ENCODE results near the gene FAM131B.

Gene FAM131B

DNA sequence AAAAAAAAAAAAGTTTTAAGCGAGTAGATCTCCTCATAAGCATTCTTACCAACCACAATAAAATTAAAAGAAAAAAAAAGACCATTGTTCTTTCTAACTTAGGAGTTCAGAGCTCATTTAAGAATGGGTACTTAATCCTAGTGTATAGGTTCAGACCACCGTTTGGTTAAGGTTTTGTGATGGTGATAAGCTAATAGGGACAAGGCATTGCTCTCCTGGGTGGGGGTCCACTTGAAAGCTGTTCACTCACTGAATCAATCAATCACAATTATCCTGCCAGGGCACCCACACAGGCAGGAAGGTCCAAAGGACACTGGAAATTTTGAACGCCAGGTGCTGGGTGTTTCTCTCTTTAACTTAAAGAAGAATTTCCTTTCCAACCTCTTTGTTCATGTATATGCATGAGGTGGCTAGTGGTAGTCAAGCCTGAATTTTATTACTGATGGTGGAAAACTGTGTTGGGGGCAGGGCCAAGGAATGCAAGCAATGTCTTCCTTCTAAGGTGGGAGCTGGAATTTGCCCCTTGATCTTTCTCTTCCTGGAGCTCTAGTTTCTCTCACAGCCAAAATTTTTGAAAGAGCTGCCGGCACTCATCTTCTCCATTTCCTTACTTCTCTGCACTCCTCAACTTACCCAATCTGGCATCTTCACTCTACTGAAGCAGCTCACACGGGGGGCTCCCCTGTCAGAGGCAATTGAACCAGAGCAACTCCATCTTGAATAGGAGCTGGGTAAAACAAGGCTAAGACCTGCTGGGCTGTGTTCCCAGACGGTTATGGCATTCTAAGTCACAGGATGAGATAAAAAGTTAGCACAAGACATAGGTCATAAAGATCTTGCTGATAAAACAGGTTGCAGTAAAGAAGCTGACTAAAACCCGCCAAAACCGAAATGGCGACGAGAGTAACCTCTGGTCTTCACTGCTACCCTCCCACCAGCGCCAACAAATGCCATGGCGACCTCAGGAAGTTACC is 7.5 kb upstream of the FAM131B start:
- DNase-seq (ENCODE audit: insufficient read length, low spot score) (no peak), FAIRE-seq (no peak)
- TF ChIP-seq, protein P1, sequence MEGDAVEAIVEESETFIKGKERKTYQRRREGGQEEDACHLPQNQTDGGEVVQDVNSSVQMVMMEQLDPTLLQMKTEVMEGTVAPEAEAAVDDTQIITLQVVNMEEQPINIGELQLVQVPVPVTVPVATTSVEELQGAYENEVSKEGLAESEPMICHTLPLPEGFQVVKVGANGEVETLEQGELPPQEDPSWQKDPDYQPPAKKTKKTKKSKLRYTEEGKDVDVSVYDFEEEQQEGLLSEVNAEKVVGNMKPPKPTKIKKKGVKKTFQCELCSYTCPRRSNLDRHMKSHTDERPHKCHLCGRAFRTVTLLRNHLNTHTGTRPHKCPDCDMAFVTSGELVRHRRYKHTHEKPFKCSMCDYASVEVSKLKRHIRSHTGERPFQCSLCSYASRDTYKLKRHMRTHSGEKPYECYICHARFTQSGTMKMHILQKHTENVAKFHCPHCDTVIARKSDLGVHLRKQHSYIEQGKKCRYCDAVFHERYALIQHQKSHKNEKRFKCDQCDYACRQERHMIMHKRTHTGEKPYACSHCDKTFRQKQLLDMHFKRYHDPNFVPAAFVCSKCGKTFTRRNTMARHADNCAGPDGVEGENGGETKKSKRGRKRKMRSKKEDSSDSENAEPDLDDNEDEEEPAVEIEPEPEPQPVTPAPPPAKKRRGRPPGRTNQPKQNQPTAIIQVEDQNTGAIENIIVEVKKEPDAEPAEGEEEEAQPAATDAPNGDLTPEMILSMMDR (IDR thresholded peaks at IDR 0.05; ENCODE audit: insufficient read depth, missing control alignments), result no peak

DNA sequence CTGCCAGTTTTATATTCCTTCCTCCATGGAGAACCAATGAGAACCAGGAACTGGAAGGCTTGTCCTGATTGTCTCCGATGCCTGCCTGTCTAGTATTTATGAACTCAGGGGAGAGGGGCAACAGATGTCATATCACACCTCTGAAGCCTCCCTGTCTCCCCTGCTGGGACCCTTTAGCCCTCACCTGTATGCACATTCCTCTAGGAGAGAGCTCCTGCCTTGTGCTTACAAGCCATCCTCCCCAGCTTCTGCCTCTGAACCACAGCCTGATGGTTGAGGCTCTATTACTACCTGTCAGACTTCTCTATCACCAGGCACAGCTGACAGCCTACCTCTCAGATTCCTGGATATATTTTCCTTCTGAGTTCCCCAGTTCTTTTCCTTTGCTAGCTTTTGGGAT is 5.9 kb upstream of the FAM131B start:
- DNase-seq (ENCODE audit: insufficient read length, low spot score), result no peak
- FAIRE-seq, result no peak
- TF ChIP-seq, protein P1 (IDR thresholded peaks at IDR 0.05; ENCODE audit: insufficient read depth, missing control alignments), result no peak

DNA sequence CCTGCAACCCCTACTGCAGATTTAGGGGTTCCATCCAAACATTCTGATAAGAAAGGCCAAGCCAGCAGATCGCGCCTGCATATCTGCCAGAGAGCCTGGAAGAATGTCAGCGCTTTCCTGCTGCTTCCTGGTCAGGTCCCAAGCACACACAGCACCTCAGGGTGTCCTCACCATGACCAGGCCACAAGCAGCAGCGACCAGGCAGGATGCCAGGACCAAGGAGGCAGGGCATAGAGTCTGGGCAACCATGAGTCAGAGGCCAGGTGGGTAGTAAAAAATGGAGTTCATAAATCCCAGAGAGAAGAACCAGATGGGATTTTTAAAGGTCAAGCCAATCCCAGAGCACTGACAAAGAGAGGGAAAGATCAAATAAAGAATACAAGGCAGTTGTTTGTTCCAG is 5.5 kb upstream of the FAM131B start:
- FAIRE-seq (no peak), DNase-seq (ENCODE audit: insufficient read length, low spot score) (no peak)
- TF ChIP-seq, protein P1 (IDR thresholded peaks at IDR 0.05; ENCODE audit: insufficient read depth, missing control alignments), result no peak

DNA sequence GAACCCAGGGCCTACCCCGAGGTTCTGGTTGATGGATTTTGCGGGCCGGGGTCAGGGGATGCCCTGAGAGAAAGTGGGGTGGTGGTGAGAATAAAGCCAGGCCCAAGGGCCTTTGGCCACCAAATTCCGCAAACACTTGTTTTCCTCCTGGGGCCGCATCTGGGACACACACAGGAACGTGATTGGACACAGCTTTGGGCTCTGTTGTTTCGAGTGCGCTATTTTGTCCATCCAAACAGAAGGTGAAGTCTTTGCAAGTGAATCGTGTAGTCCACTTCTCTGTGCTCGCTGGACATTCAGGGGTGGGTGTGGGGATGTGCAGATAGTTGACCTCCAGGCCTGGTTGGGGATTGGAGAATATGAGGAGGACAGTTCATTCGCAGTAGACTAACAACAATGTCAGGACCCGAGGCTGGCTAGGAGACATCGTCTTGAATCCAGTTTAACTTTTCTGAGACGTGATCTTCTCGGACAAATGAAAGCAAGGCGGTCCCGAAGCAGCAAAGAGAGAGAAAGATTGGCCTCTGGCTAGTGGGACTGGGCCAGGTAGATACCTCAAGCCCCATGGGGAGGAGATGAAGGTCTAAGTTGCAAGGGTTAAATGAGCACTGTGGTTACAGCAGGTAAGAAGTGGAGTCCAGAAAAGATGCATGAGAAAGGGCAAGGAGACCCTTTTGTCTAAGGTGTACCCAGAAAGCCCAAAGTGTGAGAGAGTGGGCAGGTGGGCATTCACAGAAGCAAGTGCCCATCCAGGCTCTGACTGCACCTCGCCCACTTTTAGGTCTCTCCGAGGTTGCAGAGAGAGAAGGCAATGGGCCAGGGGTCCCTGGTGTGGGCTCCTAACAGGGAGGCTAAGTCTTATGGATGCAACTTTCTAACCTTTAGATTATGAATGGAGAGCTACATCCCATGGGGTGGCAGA is 764 bp upstream of the FAM131B start:
- FAIRE-seq, result no peak
- TF ChIP-seq, protein P1 (IDR thresholded peaks at IDR 0.05; ENCODE audit: insufficient read depth, missing control alignments), result no peak

DNA sequence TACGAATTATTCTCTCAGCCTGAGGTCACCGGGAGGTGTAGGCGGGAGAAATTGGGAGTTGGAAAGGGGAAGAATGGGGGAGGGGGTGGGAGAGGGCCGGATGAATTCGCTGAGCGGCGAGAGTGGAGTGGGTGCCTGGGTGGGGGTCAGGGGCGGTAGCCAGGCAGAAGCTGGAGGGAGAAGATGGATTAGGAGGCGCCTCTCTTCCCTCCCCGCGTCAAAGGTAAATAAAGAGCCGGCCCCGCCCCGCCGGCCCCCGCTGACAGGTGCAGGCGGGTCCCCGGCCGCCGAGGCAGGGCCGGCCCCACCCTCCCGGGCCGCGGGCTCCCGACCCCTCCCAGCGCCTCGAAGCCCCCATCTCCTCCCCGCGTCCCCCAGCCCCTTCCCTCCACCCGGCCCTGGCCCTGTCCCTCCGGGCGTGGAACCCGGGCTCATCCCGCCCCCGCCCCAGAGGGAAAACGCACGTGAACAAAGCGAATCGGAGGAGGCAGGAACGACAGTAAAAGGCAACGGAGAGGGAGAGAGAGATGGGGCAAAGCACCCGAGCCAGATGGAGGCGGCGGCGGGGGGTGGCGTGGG is 872 bp downstream of the FAM131B start:
- TF ChIP-seq, protein P1 (IDR thresholded peaks at IDR 0.05; ENCODE audit: insufficient read depth, missing control alignments), result no peak
- DNase-seq (ENCODE audit: insufficient read length, low spot score) (no peak), FAIRE-seq (no peak)

More for the DNA sequence above, 764 bp upstream of the FAM131B start:
- DNase-seq (ENCODE audit: insufficient read length, low spot score), result no peak

DNA sequence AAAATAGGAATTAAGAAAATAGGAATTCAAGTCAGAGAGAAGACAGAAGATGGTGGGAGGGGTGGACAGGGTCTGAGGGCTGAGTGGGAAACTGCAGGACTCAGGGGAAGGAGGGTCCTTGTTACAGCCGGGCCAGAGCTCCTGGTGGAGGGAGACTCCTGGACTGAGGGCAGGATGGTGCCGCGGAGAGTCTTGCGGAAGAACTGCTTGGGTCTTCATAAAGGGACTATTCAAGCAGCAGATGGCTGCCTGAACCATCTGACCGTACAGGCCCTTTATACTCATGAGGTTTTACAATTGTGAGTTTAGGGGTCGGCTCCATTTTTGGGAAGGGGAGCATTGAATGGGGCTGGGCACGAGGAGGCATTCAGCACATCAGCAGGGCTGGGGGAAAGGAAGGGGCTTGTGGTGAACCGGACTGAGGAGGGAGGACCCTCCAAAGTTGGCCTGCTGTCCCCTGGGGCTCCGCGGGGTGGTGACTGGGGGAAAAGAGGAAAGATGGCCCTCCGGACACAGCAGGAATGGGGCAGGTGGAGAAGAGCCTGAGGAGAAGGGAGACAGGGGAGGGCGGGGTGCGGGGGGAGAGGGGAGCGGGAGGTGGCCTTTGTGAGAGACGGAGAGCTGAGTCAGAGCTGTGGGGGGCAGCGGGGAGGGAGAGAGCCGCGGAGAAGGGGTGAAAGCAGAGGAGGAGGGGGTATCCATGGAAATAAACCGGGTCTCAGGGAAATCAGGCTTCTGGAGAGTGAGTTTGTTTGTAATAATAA is 1.5 kb downstream of the FAM131B start:
- no peak for FAIRE-seq
- DNase-seq (ENCODE audit: insufficient read length, low spot score), result no peak
- TF ChIP-seq, protein P1 (IDR thresholded peaks at IDR 0.05; ENCODE audit: insufficient read depth, missing control alignments), result no peak
